GM12872 (cell line): ENCODE data around the gene ZNF558.

Source experiments
- CTCF ChIP-seq: IDR thresholded peaks from 3 replicates; pipeline ENCODE4 v1.5.1; 2011; ENCODE audit warnings: low read depth, mild to moderate bottlenecking, low read length, moderate library complexity; ENCODE audit not compliant: insufficient read depth

Gene ZNF558

GRCh38 chr19:8826371-8826770, 5.7 kb downstream of the ZNF558 start:
- no peak for TF ChIP-seq CTCF

GRCh38 chr19:8821748-8822241, 10.3 kb downstream of the ZNF558 start:
- no peak for TF ChIP-seq CTCF

GRCh38 chr19:8820234-8820633, 11.9 kb downstream of the ZNF558 start:
- TF ChIP-seq CTCF = no peak

GRCh38 chr19:8815780-8816179, 16.3 kb downstream of the ZNF558 start:
- TF ChIP-seq CTCF = no peak

GRCh38 chr19:8814176-8814575, 17.9 kb downstream of the ZNF558 start:
- no peak for TF ChIP-seq CTCF

GRCh38 chr19:8811315-8812172, 20.6 kb downstream of the ZNF558 start:
- no peak for TF ChIP-seq CTCF

GRCh38 chr19:8806661-8807060, 25.4 kb downstream of the ZNF558 start:
- TF ChIP-seq CTCF = no peak
